Bronchial epithelial cell (primary cell): ENCODE measurements around the gene TELO2. TPM values are rescaled to one million over a fixed set of nuclear protein-coding genes. Genes with fewer than 3 reads are reported as not detected.

ENCODE experiments used
- DNase-seq: peaks from one replicate; pipeline ENCODE4 v3.0.0-alpha.2; 2010; ENCODE audit warnings: low read depth
- FAIRE-seq: peaks from 2 replicates; lab custom pipeline; 2011; peaks lifted over from hg19 to GRCh38; lab: Jason Lieb, UNC
- H3K27me3 ChIP-seq: 2 replicates; pipeline ENCODE4 v1.5.1; 2011; ENCODE audit warnings: low read length; ENCODE audit not compliant: control insufficient read depth, insufficient read depth
- H3K36me3 ChIP-seq: 2 replicates; pipeline ENCODE4 v1.5.1; 2011; ENCODE audit warnings: low read length; ENCODE audit not compliant: control insufficient read depth, insufficient read depth
- H3K4me3 ChIP-seq: 2 replicates; pipeline ENCODE4 v1.5.1; 2011; ENCODE audit warnings: mild to moderate bottlenecking, low read depth, low read length, control low read depth
- total RNA-seq: library from RNA; depleted of rRNA; stranded (reverse); fragments of >200 nt; gene quantifications from 2 replicates; pipeline ENCODE4 v1.2.1, GENCODE V29; 2014
- TF ChIP-seq, protein P1 (sequence below): IDR thresholded peaks from 2 replicates; pipeline ENCODE4 v1.5.1; 2011; ENCODE audit warnings: mild to moderate bottlenecking, moderate library complexity, low read length, control low read depth, inconsistent platforms; ENCODE audit not compliant: insufficient read depth, severe bottlenecking

The TELO2 gene
- total RNA-seq, 1 donor from 2014 or later = 8.2 TPM

GRCh38 chr16:1519831-1520230 is 26.7 kb downstream of the TELO2 start:
- H3K4me3 ChIP-seq = no peak overlapping the region
- no peaks in the 10 kb centered on the region for H3K27me3 ChIP-seq
- TF ChIP-seq, protein P1, sequence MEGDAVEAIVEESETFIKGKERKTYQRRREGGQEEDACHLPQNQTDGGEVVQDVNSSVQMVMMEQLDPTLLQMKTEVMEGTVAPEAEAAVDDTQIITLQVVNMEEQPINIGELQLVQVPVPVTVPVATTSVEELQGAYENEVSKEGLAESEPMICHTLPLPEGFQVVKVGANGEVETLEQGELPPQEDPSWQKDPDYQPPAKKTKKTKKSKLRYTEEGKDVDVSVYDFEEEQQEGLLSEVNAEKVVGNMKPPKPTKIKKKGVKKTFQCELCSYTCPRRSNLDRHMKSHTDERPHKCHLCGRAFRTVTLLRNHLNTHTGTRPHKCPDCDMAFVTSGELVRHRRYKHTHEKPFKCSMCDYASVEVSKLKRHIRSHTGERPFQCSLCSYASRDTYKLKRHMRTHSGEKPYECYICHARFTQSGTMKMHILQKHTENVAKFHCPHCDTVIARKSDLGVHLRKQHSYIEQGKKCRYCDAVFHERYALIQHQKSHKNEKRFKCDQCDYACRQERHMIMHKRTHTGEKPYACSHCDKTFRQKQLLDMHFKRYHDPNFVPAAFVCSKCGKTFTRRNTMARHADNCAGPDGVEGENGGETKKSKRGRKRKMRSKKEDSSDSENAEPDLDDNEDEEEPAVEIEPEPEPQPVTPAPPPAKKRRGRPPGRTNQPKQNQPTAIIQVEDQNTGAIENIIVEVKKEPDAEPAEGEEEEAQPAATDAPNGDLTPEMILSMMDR = no peak
- FAIRE-seq = no peak
- no peak for DNase-seq
- H3K36me3 ChIP-seq = no peaks in the 10 kb centered on the region

DNA sequence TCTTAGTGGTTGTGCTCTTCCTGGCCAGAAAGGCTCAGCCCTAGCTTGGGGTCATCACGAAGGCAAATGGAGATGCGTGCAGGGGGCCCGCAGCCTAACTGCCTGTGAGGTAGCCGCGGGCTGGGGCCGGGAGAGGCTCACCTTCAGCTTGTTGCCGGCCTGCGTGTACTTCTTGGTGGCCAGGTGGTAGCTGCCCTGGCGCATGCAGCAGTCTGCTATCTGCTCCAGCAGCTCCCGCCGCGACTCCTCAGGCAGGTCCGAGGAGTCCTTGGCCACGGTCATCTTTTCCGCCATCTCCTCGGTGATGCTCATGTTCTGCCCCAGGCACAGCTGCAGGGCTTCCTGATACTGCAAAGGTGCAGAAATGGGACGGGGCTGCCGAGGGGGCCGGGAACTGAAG is 27.3 kb downstream of the TELO2 start:
- FAIRE-seq (no peak), DNase-seq (no peak)
- no peak overlapping the region for H3K4me3 ChIP-seq
- H3K27me3 ChIP-seq = no peaks in the 10 kb centered on the region
- H3K36me3 ChIP-seq = no peaks in the 10 kb centered on the region
- TF ChIP-seq, protein P1 = no peak

DNA sequence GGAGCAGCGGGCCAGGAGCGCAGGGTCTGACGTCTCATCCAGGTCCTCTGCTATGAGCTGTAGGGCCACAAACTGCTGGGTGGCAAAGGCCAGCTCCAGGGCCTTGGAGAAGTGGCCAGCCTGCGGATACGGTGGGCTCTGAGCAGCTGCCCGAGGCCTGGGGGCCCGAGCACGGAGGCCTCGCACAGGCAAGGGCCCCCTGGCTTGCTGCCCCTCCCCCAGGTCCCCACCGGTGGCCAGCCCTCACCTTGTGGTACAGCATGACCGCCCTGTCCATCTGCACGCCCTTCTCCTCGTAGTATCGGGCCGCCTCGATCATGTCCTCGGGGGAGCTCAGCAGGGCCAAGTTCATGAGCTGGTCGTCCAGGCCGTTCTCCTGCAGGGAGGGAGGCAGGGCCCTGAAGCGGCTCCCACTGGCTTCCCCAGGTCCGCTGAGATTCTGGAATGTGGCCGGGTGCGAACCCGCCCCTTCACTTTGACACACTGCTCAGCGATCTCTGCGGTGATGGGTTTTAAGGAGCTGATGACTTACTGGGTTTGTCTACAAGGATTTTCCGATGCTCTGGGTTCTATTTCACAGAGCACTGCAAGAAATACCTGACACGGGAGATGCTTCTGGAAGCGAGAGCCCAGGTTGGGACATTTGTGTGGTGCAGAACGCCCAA is 30.6 kb downstream of the TELO2 start:
- TF ChIP-seq, protein P1 = no peak
- H3K4me3 ChIP-seq = no peak overlapping the region
- no peaks in the 10 kb centered on the region for H3K36me3 ChIP-seq
- no peak for FAIRE-seq
- DNase-seq = no peak
- H3K27me3 ChIP-seq = no peaks in the 10 kb centered on the region

GRCh38 chr16:1524366-1524765 is 31.2 kb downstream of the TELO2 start:
- H3K4me3 ChIP-seq = no peak overlapping the region
- DNase-seq (no peak), FAIRE-seq (no peak)
- H3K36me3 ChIP-seq = no peaks in the 10 kb centered on the region
- no peaks in the 10 kb centered on the region for H3K27me3 ChIP-seq
- TF ChIP-seq, protein P1 = no peak

- DNase-seq (no peak), FAIRE-seq (no peak)
- no peaks in the 10 kb centered on the region for H3K36me3 ChIP-seq
- H3K27me3 ChIP-seq = no peaks in the 10 kb centered on the region
- H3K4me3 ChIP-seq = no peak overlapping the region
- TF ChIP-seq, protein P1 = no peak
Observed at GRCh38 chr16:1525871-1526607, 32.9 kb downstream of the TELO2 start.
